Measurements from ENCODE around the gene KCNT1.

KCNT1 gene

GRCh38 chr9:135792268-135793128 lies 90.5 kb downstream of the KCNT1 start:
- no peak overlapping the region for H3K4me3 Mint-ChIP-seq
- H3K27me3 Mint-ChIP-seq (ENCODE audit: low read depth) = no peaks in the 10 kb centered on the region
- no peak for DNase-seq (ENCODE audit: low spot score)
- no peaks in the 10 kb centered on the region for H3K4me1 Mint-ChIP-seq (ENCODE audit: low read depth)
- H3K9me3 Mint-ChIP-seq = no peaks in the 10 kb centered on the region
- no peak overlapping the region for H3K27ac Mint-ChIP-seq
- no peaks in the 10 kb centered on the region for H3K36me3 Mint-ChIP-seq (ENCODE audit: low read depth)

- no peak for DNase-seq (ENCODE audit: low spot score)
- Mint-ChIP-seq H3K36me3 (ENCODE audit: low read depth) (no peaks in the 10 kb centered on the region), H3K27ac (no peak overlapping the region), H3K4me3 (no peak overlapping the region), H3K27me3 (ENCODE audit: low read depth) (no peaks in the 10 kb centered on the region), H3K9me3 (no peaks in the 10 kb centered on the region), H3K4me1 (ENCODE audit: low read depth) (no peaks in the 10 kb centered on the region)
Measured at GRCh38 chr9:135793221-135794056, 91.5 kb downstream of the KCNT1 start.

GRCh38 chr9:135794057-135794335 lies 92.0 kb downstream of the KCNT1 start:
- Mint-ChIP-seq H3K27ac (no peak overlapping the region), H3K4me3 (no peak overlapping the region), H3K27me3 (ENCODE audit: low read depth) (no peaks in the 10 kb centered on the region), H3K9me3 (no peaks in the 10 kb centered on the region), H3K36me3 (ENCODE audit: low read depth) (no peaks in the 10 kb centered on the region), H3K4me1 (ENCODE audit: low read depth) (no peaks in the 10 kb centered on the region)
- DNase-seq (ENCODE audit: low spot score) = no peak

- Mint-ChIP-seq H3K9me3 (no peaks in the 10 kb centered on the region), H3K27ac (no peak overlapping the region), H3K36me3 (ENCODE audit: low read depth) (no peaks in the 10 kb centered on the region), H3K27me3 (ENCODE audit: low read depth) (no peaks in the 10 kb centered on the region), H3K4me3 (no peak overlapping the region), H3K4me1 (ENCODE audit: low read depth) (no peaks in the 10 kb centered on the region)
- no peak for DNase-seq (ENCODE audit: low spot score)
Measured at GRCh38 chr9:135794361-135794885, 92.4 kb downstream of the KCNT1 start.

GRCh38 chr9:135795391-135795790 lies 93.4 kb downstream of the KCNT1 start:
- no peak overlapping the region for H3K4me3 Mint-ChIP-seq
- no peaks in the 10 kb centered on the region for H3K27me3 Mint-ChIP-seq (ENCODE audit: low read depth)
- peak overlapping the region; percentile 7 for H3K27ac Mint-ChIP-seq
- H3K9me3 Mint-ChIP-seq = no peaks in the 10 kb centered on the region
- no peaks in the 10 kb centered on the region for H3K4me1 Mint-ChIP-seq (ENCODE audit: low read depth)
- H3K36me3 Mint-ChIP-seq (ENCODE audit: low read depth) = no peaks in the 10 kb centered on the region
- no peak for DNase-seq (ENCODE audit: low spot score)

- no peak overlapping the region for H3K4me3 Mint-ChIP-seq
- no peak for DNase-seq (ENCODE audit: low spot score)
- H3K36me3 Mint-ChIP-seq (ENCODE audit: low read depth) = no peaks in the 10 kb centered on the region
- H3K9me3 Mint-ChIP-seq = no peaks in the 10 kb centered on the region
- H3K27me3 Mint-ChIP-seq (ENCODE audit: low read depth) = no peaks in the 10 kb centered on the region
- H3K4me1 Mint-ChIP-seq (ENCODE audit: low read depth) = no peaks in the 10 kb centered on the region
- H3K27ac Mint-ChIP-seq = no peak overlapping the region
Measured at GRCh38 chr9:135796784-135797485, 95.0 kb downstream of the KCNT1 start.

- no peaks in the 10 kb centered on the region for H3K36me3 Mint-ChIP-seq (ENCODE audit: low read depth)
- no peaks in the 10 kb centered on the region for H3K4me1 Mint-ChIP-seq (ENCODE audit: low read depth)
- no peaks in the 10 kb centered on the region for H3K27me3 Mint-ChIP-seq (ENCODE audit: low read depth)
- no peak overlapping the region for H3K27ac Mint-ChIP-seq
- no peaks in the 10 kb centered on the region for H3K9me3 Mint-ChIP-seq
- peak; percentile 10 for DNase-seq (ENCODE audit: low spot score)
- no peak overlapping the region for H3K4me3 Mint-ChIP-seq
Measured at GRCh38 chr9:135797507-135798262, 95.7 kb downstream of the KCNT1 start.

- H3K36me3 Mint-ChIP-seq (ENCODE audit: low read depth) = no peaks in the 10 kb centered on the region
- no peak overlapping the region for H3K27ac Mint-ChIP-seq
- no peaks in the 10 kb centered on the region for H3K9me3 Mint-ChIP-seq
- DNase-seq (ENCODE audit: low spot score) = no peak
- no peak overlapping the region for H3K4me3 Mint-ChIP-seq
- no peaks in the 10 kb centered on the region for H3K27me3 Mint-ChIP-seq (ENCODE audit: low read depth)
- H3K4me1 Mint-ChIP-seq (ENCODE audit: low read depth) = no peaks in the 10 kb centered on the region
Measured at GRCh38 chr9:135798263-135798585, 96.2 kb downstream of the KCNT1 start.

- Mint-ChIP-seq H3K27me3 (ENCODE audit: low read depth) (no peaks in the 10 kb centered on the region), H3K36me3 (ENCODE audit: low read depth) (no peaks in the 10 kb centered on the region), H3K9me3 (no peaks in the 10 kb centered on the region), H3K4me3 (no peak overlapping the region), H3K4me1 (ENCODE audit: low read depth) (no peaks in the 10 kb centered on the region), H3K27ac (no peak overlapping the region)
- no peak for DNase-seq (ENCODE audit: low spot score)
Measured at GRCh38 chr9:135799261-135799660, 97.3 kb downstream of the KCNT1 start.

GRCh38 chr9:135801070-135801469 lies 99.1 kb downstream of the KCNT1 start:
- no peaks in the 10 kb centered on the region for H3K27me3 Mint-ChIP-seq (ENCODE audit: low read depth)
- no peak overlapping the region for H3K27ac Mint-ChIP-seq
- DNase-seq (ENCODE audit: low spot score) = no peak

GRCh38 chr9:135802876-135803419 lies 101.0 kb downstream of the KCNT1 start:
- Mint-ChIP-seq H3K9me3 (no peaks in the 10 kb centered on the region), H3K4me3 (no peak overlapping the region), H3K27me3 (ENCODE audit: low read depth) (no peaks in the 10 kb centered on the region), H3K27ac (no peak overlapping the region), H3K36me3 (ENCODE audit: low read depth) (no peaks in the 10 kb centered on the region), H3K4me1 (ENCODE audit: low read depth) (peaks cover 5% of the 10 kb centered on the region)
- no peak for DNase-seq (ENCODE audit: low spot score)

More at GRCh38 chr9:135801070-135801469, 99.1 kb downstream of the KCNT1 start:
- Mint-ChIP-seq H3K36me3 (ENCODE audit: low read depth) (no peaks in the 10 kb centered on the region), H3K4me1 (ENCODE audit: low read depth) (peaks cover 5% of the 10 kb centered on the region), H3K9me3 (no peaks in the 10 kb centered on the region), H3K4me3 (no peak overlapping the region)

GRCh38 chr9:135803441-135803840 lies 101.5 kb downstream of the KCNT1 start:
- DNase-seq (ENCODE audit: low spot score) = no peak
- H3K4me1 Mint-ChIP-seq (ENCODE audit: low read depth) = peaks cover 5% of the 10 kb centered on the region
- H3K27me3 Mint-ChIP-seq (ENCODE audit: low read depth) = no peaks in the 10 kb centered on the region
- H3K4me3 Mint-ChIP-seq = no peak overlapping the region
- H3K27ac Mint-ChIP-seq = no peak overlapping the region
- no peaks in the 10 kb centered on the region for H3K36me3 Mint-ChIP-seq (ENCODE audit: low read depth)
- no peaks in the 10 kb centered on the region for H3K9me3 Mint-ChIP-seq

All from T-helper 2 cell treated with Interferon-gamma antibody and Interleukin-4, amounts not matched to agents 5 μg/mL and 100 μg/mL, for 36 hours (primary cell).